GM18498 (cell line): ENCODE data around the gene VPS13A.
A peak's percentile ranks its signal among the peaks of the same experiment; 100 is the strongest.

ENCODE experiments used
- ATAC-seq: cut with Tn5 transposase; IDR thresholded peaks from one replicate; pipeline ENCODE4 v1.9.1; 2021; ENCODE audit warnings: mild to moderate bottlenecking, moderate library complexity; ENCODE audit not compliant: unreplicated experiment

The VPS13A gene

GRCh38 chr9:77454663-77455062, 277.3 kb downstream of the VPS13A start:
- no peak for ATAC-seq

- no peak for ATAC-seq
Observed at GRCh38 chr9:77455312-77455927, 278.1 kb downstream of the VPS13A start.

GRCh38 chr9:77456829-77457437, 279.6 kb downstream of the VPS13A start:
- peak; percentile 76 for ATAC-seq

- peak; percentile 85 for ATAC-seq
Observed at GRCh38 chr9:77457916-77458592, 280.7 kb downstream of the VPS13A start.

GRCh38 chr9:77460938-77461337, 283.6 kb downstream of the VPS13A start:
- ATAC-seq: no peak

- no peak for ATAC-seq
Observed at GRCh38 chr9:77462066-77462465, 284.7 kb downstream of the VPS13A start.

GRCh38 chr9:77463151-77463550, 285.8 kb downstream of the VPS13A start:
- no peak for ATAC-seq

- no peak for ATAC-seq
Observed at GRCh38 chr9:77464661-77465060, 287.3 kb downstream of the VPS13A start.

GRCh38 chr9:77469515-77470231, 292.3 kb downstream of the VPS13A start:
- no peak for ATAC-seq
